MM.1S (cell line): ENCODE results near the gene APOBEC3B.

Experiments
- DNase-seq: peaks from one replicate; pipeline ENCODE4 v3.0.0-alpha.2; 2015
- H2AFZ ChIP-seq: fragments of 300-600 bp; sonication (generic); 2 replicates; pipeline ENCODE4 v1.6.0; 2016; ENCODE audit warnings: antibody characterized with exemption, low read length
- H3F3A ChIP-seq: fragments of 300-600 bp; sonication (generic); 2 replicates; pipeline ENCODE4 v1.6.1; 2016; ENCODE audit warnings: mild to moderate bottlenecking, antibody characterized with exemption, low read length, moderate library complexity, mixed read lengths; ENCODE audit not compliant: insufficient read depth
- H3K27ac ChIP-seq: fragments of 300-600 bp; sonication (generic); 2 replicates; pipeline ENCODE4 v1.5.1; 2016; ENCODE audit warnings: mild to moderate bottlenecking, low read length
- H3K27me3 ChIP-seq: fragments of 300-600 bp; sonication (generic); replicated peaks from 2 replicates; pipeline ENCODE4 v1.6.0; 2016; ENCODE audit warnings: low read length; ENCODE audit not compliant: insufficient read depth
- H3K36me3 ChIP-seq: fragments of 300-600 bp; sonication (generic); replicated peaks from 2 replicates; pipeline ENCODE4 v1.6.1; 2016; ENCODE audit warnings: mild to moderate bottlenecking, low read length, mixed read lengths; ENCODE audit not compliant: insufficient read depth
- H3K4me1 ChIP-seq: fragments of 300-600 bp; sonication (generic); 2 replicates; pipeline ENCODE4 v1.6.1; 2016; ENCODE audit warnings: low read length, mixed read lengths
- H3K4me2 ChIP-seq: fragments of 300-600 bp; sonication (generic); 2 replicates; pipeline ENCODE4 v1.6.0; 2016; ENCODE audit warnings: low read depth, low read length
- H3K4me3 ChIP-seq: fragments of 300-600 bp; sonication (generic); 2 replicates; pipeline ENCODE4 v1.5.1; 2016; ENCODE audit warnings: low read length, mixed read lengths
- H3K79me2 ChIP-seq: fragments of 300-600 bp; sonication (generic); 2 replicates; pipeline ENCODE4 v1.6.1; 2016; ENCODE audit warnings: mixed run types, low read length, mixed read lengths
- H3K9ac ChIP-seq: fragments of 300-600 bp; sonication (generic); 2 replicates; pipeline ENCODE4 v1.6.1; 2016; ENCODE audit warnings: low read length, mixed read lengths
- H3K9me2 ChIP-seq: fragments of 300-600 bp; sonication (generic); replicated peaks from 2 replicates; pipeline ENCODE4 v1.6.1; 2016; ENCODE audit warnings: mild to moderate bottlenecking, low read length, mixed read lengths; ENCODE audit not compliant: insufficient read depth
- H3K9me3 ChIP-seq: fragments of 300-600 bp; sonication (generic); replicated peaks from 2 replicates; pipeline ENCODE4 v1.6.1; 2016; ENCODE audit warnings: mild to moderate bottlenecking, low read length, mixed read lengths; ENCODE audit not compliant: insufficient read depth
- H4K20me1 ChIP-seq: fragments of 300-600 bp; sonication (generic); 2 replicates; pipeline ENCODE4 v1.6.1; 2016; ENCODE audit warnings: mild to moderate bottlenecking, low read length, moderate library complexity, mixed read lengths; ENCODE audit not compliant: insufficient read depth
- EZH2 ChIP-seq: fragments of 300-600 bp; sonication (generic); optimal IDR thresholded peaks from 2 replicates; pipeline ENCODE3; 2017; ENCODE audit warnings: low read depth, mild to moderate bottlenecking, antibody characterized with exemption, low read length, mixed read lengths
- EZH2phosphoT487 ChIP-seq: fragments of 300-600 bp; sonication (generic); IDR thresholded peaks from 2 replicates; pipeline ENCODE4 v1.6.1; 2018; ENCODE audit warnings: antibody characterized with exemption, low read length
- TF ChIP-seq, protein P1 (sequence below): fragments of 300-600 bp; sonication (generic); IDR thresholded peaks from 2 replicates; pipeline ENCODE4 v1.5.1; 2016; ENCODE audit warnings: antibody characterized with exemption, low read length, mixed read lengths

Gene APOBEC3B

GRCh38 chr22:38965614-38966379 is 16.4 kb upstream of the APOBEC3B start:
- Histone ChIP-seq H3K9ac (no peak overlapping the region), H3K27me3 (no peaks in the 10 kb centered on the region)

DNA sequence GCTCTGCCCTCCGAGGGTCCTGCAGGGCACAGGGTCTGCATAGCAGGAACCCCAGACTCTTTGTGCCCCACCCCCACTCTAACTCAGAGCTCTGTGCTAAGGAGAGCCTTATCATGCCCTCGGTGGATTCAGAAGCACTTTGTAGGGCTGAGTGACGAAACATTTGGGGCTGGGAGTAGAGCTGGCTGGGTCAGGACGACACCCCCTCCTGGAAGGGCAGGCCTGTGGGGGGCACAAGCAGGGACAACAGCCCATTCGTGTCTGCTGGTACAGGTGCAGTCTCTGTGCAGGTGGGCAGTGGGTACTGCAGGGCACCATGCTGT is 15.8 kb upstream of the APOBEC3B start:
- Histone ChIP-seq H2AFZ (no peak overlapping the region), H3K27me3 (no peaks in the 10 kb centered on the region), H3K27ac (no peak overlapping the region), H3K36me3 (no peaks in the 10 kb centered on the region), H3K79me2 (no peaks in the 10 kb centered on the region), H3K9ac (no peak overlapping the region), H3K9me2 (no peaks in the 10 kb centered on the region), H4K20me1 (no peaks in the 10 kb centered on the region), H3K4me1 (peaks cover 22% of the 10 kb centered on the region), H3F3A (no peaks in the 10 kb centered on the region), H3K9me3 (no peaks in the 10 kb centered on the region), H3K4me3 (no peak overlapping the region), H3K4me2 (no peak overlapping the region)
- no peak for TF ChIP-seq EZH2
- TF ChIP-seq, protein P1, sequence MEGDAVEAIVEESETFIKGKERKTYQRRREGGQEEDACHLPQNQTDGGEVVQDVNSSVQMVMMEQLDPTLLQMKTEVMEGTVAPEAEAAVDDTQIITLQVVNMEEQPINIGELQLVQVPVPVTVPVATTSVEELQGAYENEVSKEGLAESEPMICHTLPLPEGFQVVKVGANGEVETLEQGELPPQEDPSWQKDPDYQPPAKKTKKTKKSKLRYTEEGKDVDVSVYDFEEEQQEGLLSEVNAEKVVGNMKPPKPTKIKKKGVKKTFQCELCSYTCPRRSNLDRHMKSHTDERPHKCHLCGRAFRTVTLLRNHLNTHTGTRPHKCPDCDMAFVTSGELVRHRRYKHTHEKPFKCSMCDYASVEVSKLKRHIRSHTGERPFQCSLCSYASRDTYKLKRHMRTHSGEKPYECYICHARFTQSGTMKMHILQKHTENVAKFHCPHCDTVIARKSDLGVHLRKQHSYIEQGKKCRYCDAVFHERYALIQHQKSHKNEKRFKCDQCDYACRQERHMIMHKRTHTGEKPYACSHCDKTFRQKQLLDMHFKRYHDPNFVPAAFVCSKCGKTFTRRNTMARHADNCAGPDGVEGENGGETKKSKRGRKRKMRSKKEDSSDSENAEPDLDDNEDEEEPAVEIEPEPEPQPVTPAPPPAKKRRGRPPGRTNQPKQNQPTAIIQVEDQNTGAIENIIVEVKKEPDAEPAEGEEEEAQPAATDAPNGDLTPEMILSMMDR: no peak
- TF ChIP-seq EZH2phosphoT487: no peak
- no peak for DNase-seq

More at GRCh38 chr22:38965614-38966379, 16.4 kb upstream of the APOBEC3B start:
- H3K4me1 ChIP-seq: peaks cover 22% of the 10 kb centered on the region
- no peaks in the 10 kb centered on the region for H3K36me3 ChIP-seq
- DNase-seq: no peak
- no peaks in the 10 kb centered on the region for H3K9me2 ChIP-seq
- TF ChIP-seq EZH2phosphoT487: no peak
- TF ChIP-seq, protein P1: no peak
- TF ChIP-seq EZH2: no peak
- H3K4me3 ChIP-seq: no peak overlapping the region
- H3K9me3 ChIP-seq: no peaks in the 10 kb centered on the region
- no peaks in the 10 kb centered on the region for H3F3A ChIP-seq
- H3K4me2 ChIP-seq: no peak overlapping the region
- H2AFZ ChIP-seq: no peak overlapping the region
- H3K79me2 ChIP-seq: no peaks in the 10 kb centered on the region
- H4K20me1 ChIP-seq: no peaks in the 10 kb centered on the region
- no peak overlapping the region for H3K27ac ChIP-seq

DNA sequence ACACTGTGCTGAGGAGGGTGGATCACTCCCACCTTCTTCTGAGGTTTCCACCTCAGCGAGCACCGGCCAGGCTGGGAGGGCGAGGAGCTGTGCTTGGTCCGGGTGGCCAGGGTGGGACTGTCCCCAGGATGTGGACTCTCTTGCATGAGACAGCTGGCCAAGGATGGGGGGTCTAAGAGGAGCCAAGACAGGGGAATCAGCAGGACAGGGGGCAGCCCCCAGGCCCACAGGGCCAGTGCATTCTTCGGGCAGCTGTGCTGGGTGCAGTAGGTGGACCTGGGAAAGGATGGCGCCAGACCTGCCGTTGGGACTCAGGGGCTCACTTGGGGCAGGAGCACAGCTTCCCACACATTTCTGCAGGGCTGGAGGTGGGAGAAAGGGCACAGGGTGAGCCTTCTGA is 15.2 kb upstream of the APOBEC3B start:
- Histone ChIP-seq H3K36me3 (no peaks in the 10 kb centered on the region), H3K27me3 (no peaks in the 10 kb centered on the region), H3K9ac (no peak overlapping the region), H3K27ac (no peak overlapping the region), H4K20me1 (no peaks in the 10 kb centered on the region), H3K4me1 (peaks cover 22% of the 10 kb centered on the region), H3K4me3 (no peak overlapping the region), H3K79me2 (no peaks in the 10 kb centered on the region), H3K9me3 (no peaks in the 10 kb centered on the region), H2AFZ (no peak overlapping the region), H3F3A (no peaks in the 10 kb centered on the region), H3K4me2 (no peak overlapping the region), H3K9me2 (no peaks in the 10 kb centered on the region)
- no peak for DNase-seq
- TF ChIP-seq EZH2 (no peak), EZH2phosphoT487 (no peak)
- TF ChIP-seq, protein P1: no peak
